ENCODE measurements around the gene KATNAL2.

Gene KATNAL2

DNA sequence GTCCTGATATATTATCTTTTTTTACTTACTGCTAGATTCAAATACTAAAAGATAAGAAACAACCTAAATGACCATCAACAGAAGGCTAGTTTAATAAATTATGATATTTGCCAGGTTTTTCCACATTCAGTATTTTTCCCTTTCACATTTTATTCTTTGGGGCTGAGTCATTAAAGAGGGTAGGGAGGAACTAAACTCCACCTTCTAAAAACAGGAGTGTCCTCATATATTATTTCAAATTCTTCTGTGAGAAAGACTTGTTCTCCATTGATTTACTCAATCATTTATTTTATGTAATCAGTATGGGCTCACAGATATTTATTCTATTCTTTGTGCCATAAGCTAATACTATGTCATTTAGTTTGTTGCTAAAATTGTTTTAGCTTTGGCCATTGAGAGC is 223.9 kb downstream of the KATNAL2 start:
- TF ChIP-seq CTCF (IDR thresholded peaks at IDR 0.05; ENCODE audit: low read length, missing control alignments), result no peak
- DNase-seq (ENCODE audit: low read depth), result no peak
- no peak overlapping the region for H3K4me3 ChIP-seq (replicated peaks; ENCODE audit: low read depth, low read length)

- no peak for TF ChIP-seq CTCF (IDR thresholded peaks at IDR 0.05; ENCODE audit: low read length, missing control alignments)
- no peak for DNase-seq (ENCODE audit: low read depth)
- H3K4me3 ChIP-seq (replicated peaks; ENCODE audit: low read depth, low read length), result no peak overlapping the region
Observed at GRCh38 chr18:47143153-47143552, 225.8 kb downstream of the KATNAL2 start.

DNA sequence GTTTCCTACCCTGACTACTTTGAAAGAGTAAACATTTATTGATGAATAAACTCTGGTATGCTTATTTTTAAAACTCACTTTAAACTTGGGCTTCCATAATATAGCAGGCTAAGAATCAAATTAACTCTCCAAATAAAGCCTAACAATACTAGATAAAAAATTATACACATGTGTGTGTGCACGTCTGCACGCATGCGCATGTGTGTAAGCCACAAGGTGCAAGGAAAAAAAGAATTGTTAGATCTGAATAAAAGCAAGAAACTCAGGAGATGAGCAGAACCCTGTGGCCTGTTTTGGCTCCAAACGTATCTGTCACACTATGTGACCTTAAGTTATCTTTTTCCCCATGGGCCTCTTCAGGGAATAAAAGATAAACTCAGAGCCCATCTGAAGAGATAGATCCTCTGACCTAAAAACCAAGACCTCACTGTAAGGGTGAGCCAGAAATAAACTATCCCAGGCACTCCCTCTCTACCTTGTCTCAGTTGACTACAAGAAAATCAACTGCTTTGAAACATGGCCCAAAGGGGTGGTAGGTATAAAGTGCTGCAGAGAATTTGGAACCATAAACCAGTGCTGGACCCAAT is 226.6 kb downstream of the KATNAL2 start:
- TF ChIP-seq CTCF (IDR thresholded peaks at IDR 0.05; ENCODE audit: low read length, missing control alignments), result no peak
- H3K4me3 ChIP-seq (replicated peaks; ENCODE audit: low read depth, low read length), result no peak overlapping the region
- DNase-seq (ENCODE audit: low read depth), result no peak

GRCh38 chr18:47146206-47146605 is 228.8 kb downstream of the KATNAL2 start:
- DNase-seq (ENCODE audit: low read depth), result no peak
- H3K4me3 ChIP-seq (replicated peaks; ENCODE audit: low read depth, low read length), result no peak overlapping the region
- TF ChIP-seq CTCF (IDR thresholded peaks at IDR 0.05; ENCODE audit: low read length, missing control alignments), result no peak

- DNase-seq (ENCODE audit: low read depth), result no peak
- no peak for TF ChIP-seq CTCF (IDR thresholded peaks at IDR 0.05; ENCODE audit: low read length, missing control alignments)
- peak overlapping the region; percentile 67 for H3K4me3 ChIP-seq (replicated peaks; ENCODE audit: low read depth, low read length)
Observed at GRCh38 chr18:47149457-47150028, 232.1 kb downstream of the KATNAL2 start.

GRCh38 chr18:47150029-47150823 is 232.8 kb downstream of the KATNAL2 start, which contains the start of gene HDHD2:
Gene HDHD2 (minus strand): TSS chr18:47150500. CDS start chr18:47136439, 14,061 bp downstream.
- DNase-seq (ENCODE audit: low read depth), result peak; percentile 80
- TF ChIP-seq CTCF (IDR thresholded peaks at IDR 0.05; ENCODE audit: low read length, missing control alignments), result no peak

More at GRCh38 chr18:47150029-47150823, 232.8 kb downstream of the KATNAL2 start, which contains the start of gene HDHD2:
- H3K4me3 ChIP-seq (replicated peaks; ENCODE audit: low read depth, low read length), result peak within 1 kb of the TSS; percentile 67

Data from fibroblast of pulmonary artery (primary cell).